HEK293 (cell line): Measurements from ENCODE around the gene CBX7.

ENCODE experiments used
- CTCF ChIP-seq: fragments of 450-650 bp; formaldehyde crosslinking; IDR thresholded peaks from 2 replicates; pipeline ENCODE4 v1.5.1; 2016; ENCODE audit warnings: missing biosample characterization, missing genetic modification characterization
- GLIS2 ChIP-seq: fragments of 450-650 bp; formaldehyde crosslinking; IDR thresholded peaks from 2 replicates; pipeline ENCODE4 v1.5.1; 2016; ENCODE audit warnings: missing biosample characterization, missing genetic modification characterization
- SP2 ChIP-seq: fragments of 450-650 bp; formaldehyde crosslinking; IDR thresholded peaks from 2 replicates; pipeline ENCODE4 v1.5.1; 2016; ENCODE audit warnings: missing biosample characterization, missing genetic modification characterization
- ZNF140 ChIP-seq: fragments of 450-650 bp; formaldehyde crosslinking; IDR thresholded peaks from 2 replicates; pipeline ENCODE4 v1.5.1; 2016; ENCODE audit warnings: missing biosample characterization, missing genetic modification characterization
- ZNF157 ChIP-seq: fragments of 450-650 bp; formaldehyde crosslinking; IDR thresholded peaks from 2 replicates; pipeline ENCODE4 v1.5.1; 2016; ENCODE audit warnings: missing biosample characterization, missing genetic modification characterization
- ZNF19 ChIP-seq: fragments of 450-650 bp; formaldehyde crosslinking; IDR thresholded peaks from 2 replicates; pipeline ENCODE4; 2016; ENCODE audit warnings: missing biosample characterization, missing genetic modification characterization, low read depth
- ZNF391 ChIP-seq: fragments of 450-650 bp; formaldehyde crosslinking; IDR thresholded peaks from 2 replicates; pipeline ENCODE4 v1.5.1; 2016; ENCODE audit warnings: low read depth, missing biosample characterization, missing genetic modification characterization, borderline replicate concordance
- ZNF600 ChIP-seq: fragments of 450-650 bp; formaldehyde crosslinking; IDR thresholded peaks from 2 replicates; pipeline ENCODE4 v1.5.1; 2016; ENCODE audit warnings: missing biosample characterization, missing genetic modification characterization
- ZNF701 ChIP-seq: fragments of 450-650 bp; formaldehyde crosslinking; IDR thresholded peaks from 2 replicates; pipeline ENCODE4 v1.5.1; 2016; ENCODE audit warnings: missing biosample characterization, missing genetic modification characterization
- ZNF768 ChIP-seq: fragments of 450-650 bp; formaldehyde crosslinking; IDR thresholded peaks from 2 replicates; pipeline ENCODE4 v1.5.1; 2018; ENCODE audit warnings: missing biosample characterization, mild to moderate bottlenecking, missing genetic modification characterization
- ZNF785 ChIP-seq: fragments of 450-650 bp; formaldehyde crosslinking; IDR thresholded peaks from 2 replicates; pipeline ENCODE4 v1.5.1; 2016; ENCODE audit warnings: missing biosample characterization, missing genetic modification characterization

- TF ChIP-seq CTCF, result no peak
- no peak for TF ChIP-seq ZNF785 (tag by site-specific recombination)
- no peak for TF ChIP-seq SP2 (tag by site-specific recombination)
- no peak for TF ChIP-seq ZNF157 (tag by site-specific recombination)
- TF ChIP-seq ZNF701 (tag by site-specific recombination), result no peak
- no peak for TF ChIP-seq GLIS2 (tag by site-specific recombination)
- TF ChIP-seq ZNF140 (tag by site-specific recombination), result no peak
- no peak for TF ChIP-seq ZNF391 (tag by site-specific recombination)
- TF ChIP-seq ZNF19, result no peak
- no peak for TF ChIP-seq ZNF768
- TF ChIP-seq ZNF600 (tag by site-specific recombination), result no peak
These were observed 21.3 kb downstream of the CBX7 start for GRCh38 chr22:39130892-39131855.
